ENCODE data around the gene G2E3.

The G2E3 gene

DNA sequence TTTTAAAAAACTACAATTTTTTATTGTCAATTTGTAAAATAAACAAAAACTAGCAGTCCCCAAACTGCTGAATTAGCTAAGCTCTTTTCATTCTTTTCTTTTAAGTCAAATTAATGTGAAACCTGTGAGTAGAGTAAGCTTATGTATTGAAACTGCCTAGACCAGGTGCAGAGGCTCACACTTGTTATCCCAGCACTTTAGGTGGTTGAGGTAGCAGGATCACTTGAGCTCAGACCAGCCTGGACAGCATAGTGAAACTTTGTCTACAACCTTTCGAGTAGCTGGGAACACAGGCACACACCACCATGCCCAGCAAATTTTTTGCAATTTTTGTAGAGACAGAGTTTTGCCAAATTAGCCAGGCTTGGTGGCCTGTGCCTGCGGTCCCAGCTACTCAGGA, 89.5 kb downstream of the G2E3 start:
- in situ Hi-C loops (cut with MboI; ENCODE audit: low sequenced_read_pairs): no loop called here

DNA sequence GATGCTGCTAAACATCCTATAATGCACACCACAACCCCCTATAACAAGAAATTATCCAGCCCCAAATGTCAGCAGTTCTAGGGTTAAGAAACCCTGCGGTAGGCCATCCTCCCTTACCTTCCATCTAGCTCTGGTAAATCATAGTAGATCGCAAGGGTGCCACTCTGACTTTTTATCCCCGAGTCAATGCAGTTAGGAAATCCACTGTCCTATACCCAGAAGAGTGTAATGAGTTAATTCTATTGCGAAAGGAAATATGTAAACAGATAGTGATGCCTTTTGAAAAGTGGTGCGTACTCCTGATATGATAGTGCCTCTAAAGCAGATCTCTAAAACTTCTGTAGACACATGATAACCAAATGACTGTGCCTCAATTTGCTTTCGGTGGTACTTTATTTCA, 93.0 kb downstream of the G2E3 start:
- in situ Hi-C loops (cut with MboI; ENCODE audit: low sequenced_read_pairs): loop anchor here (25.0 kb wide), 1 partner anchor 710 kb away; no protein-coding TSS in a partner anchor

DNA sequence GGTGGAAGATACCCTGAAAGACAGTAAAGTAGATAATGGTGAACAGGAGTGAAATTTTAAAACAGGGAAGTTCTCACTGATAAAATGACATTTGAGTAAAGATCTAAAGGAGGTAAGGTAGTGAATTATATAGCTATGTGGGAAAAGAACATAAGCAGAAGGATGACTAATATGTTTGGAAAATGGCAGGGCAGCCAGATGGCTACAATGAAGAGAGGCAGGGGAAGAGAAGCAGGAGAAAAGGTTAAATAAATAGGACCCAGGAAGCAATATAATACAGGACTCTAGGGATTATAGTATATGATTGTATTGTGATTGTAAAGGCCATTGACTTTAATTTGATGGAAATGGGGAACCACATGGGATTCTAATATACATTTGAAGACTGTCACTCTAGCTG, 96.2 kb downstream of the G2E3 start:
- in situ Hi-C loops (cut with MboI; ENCODE audit: low sequenced_read_pairs): loop anchor here (25.0 kb wide), 1 partner anchor 707 kb away; no protein-coding TSS in a partner anchor

DNA sequence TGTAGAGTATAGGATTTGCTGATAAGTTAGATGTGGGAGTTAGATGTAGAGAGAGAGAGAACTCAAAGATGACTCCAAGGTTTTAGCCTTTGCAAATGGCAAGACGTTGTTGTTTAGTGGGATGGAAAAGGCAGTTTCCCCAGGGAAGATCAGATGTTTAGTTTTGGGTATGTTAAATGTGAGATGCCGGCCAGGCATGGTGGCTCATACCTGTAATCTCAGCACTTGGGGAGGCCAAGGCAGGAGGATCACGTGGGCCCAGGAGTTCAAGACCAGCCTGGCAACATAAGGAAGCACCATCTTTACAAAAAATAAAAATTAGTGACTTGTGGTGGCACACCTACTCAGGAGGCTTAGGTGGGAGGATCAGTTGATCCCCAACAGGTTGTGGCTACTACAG, 96.7 kb downstream of the G2E3 start:
- in situ Hi-C loops (cut with MboI; ENCODE audit: low sequenced_read_pairs): loop anchor here (25.0 kb wide), 1 partner anchor 707 kb away; no protein-coding TSS in a partner anchor

DNA sequence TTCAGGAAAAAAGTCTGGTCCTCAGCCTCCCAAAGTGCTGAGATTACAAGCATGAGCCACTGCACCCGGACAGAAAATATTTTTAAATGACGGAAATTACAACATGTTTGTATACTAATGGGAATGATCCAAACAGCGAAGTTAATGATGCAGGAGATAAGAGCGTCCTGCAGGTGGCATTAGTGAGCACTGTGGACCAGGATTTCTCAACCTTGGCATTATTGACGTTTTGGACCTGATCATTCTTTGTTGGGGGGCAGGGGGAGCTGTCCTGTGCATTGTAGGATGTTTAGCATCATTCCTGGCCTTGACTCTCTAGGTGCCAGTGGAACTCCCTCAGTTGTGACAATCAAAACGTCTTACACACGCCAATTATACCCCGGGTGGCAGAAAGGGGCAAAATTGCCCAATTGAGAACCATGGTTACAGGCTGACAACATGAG, 97.3 kb downstream of the G2E3 start:
- in situ Hi-C loops (cut with MboI; ENCODE audit: low sequenced_read_pairs): loop anchor here (25.0 kb wide), 1 partner anchor 706 kb away; no protein-coding TSS in a partner anchor

DNA sequence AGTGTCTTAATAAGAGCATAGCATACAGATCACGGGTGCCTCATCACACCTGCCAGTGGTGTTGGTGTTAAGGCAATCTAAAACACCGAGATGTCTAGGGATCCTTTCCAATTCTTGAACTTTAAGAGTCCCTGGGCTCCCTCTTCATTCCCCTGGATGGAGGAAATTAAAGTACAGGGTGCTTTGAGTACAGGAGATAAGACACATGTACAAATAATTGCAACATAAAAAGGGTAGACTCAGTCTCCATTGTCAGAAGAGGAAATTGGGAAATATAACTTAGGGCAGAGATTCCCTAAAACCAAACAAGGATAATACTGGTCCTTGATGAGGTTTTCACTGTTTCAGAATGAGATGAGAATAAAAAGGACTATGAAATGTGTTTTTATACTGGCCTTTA, 98.1 kb downstream of the G2E3 start:
- in situ Hi-C loops (cut with MboI; ENCODE audit: low sequenced_read_pairs): loop anchor here (25.0 kb wide), 1 partner anchor 705 kb away; no protein-coding TSS in a partner anchor

DNA sequence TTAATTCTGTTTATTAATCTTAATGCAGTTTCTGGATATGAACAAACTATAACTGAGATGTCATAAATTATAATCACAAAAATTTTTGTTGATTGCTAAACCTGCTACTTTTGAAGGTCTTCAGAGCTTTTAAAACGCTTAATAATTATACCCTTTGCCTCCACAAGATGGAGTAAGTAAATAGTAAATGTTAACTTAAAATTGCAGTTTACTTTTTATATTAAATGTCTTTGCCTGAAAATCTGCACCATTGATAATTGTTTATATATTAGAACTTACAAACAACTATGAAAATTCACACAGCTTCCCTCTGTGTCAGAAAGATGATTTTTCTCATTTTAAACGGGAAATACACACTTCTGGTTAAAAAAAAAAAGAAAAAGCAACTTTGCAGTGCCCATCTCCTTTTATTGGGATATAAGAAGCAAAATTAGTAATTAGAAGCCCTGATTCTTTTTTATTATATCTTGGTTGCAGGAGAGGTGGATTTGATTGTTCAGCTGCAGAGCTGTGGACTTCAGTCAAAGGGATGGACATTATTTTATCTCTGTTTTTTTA, 98.7 kb downstream of the G2E3 start:
- in situ Hi-C loops (cut with MboI; ENCODE audit: low sequenced_read_pairs): loop anchor here (25.0 kb wide), 1 partner anchor 705 kb away; no protein-coding TSS in a partner anchor

DNA sequence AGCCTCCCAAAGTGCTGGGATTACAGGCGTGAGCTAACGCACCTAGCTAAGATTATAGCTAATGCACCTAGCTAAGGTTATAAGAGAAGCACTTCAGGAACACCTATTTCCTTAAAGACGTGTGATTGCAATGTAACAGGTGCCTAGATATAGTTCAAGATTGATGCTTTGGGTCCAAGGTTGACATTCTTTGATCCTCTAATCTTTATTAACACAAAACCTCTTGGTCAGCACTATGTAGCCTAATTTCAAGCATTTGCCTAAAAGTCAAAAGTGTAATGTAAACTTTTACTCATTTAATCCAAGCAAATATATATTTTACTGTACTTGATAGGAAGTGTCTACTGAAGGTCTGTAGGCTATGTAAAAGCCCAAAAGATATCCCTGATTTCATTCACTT, 99.7 kb downstream of the G2E3 start:
- in situ Hi-C loops (cut with MboI; ENCODE audit: low sequenced_read_pairs): loop anchor here (25.0 kb wide), 1 partner anchor 704 kb away; no protein-coding TSS in a partner anchor

DNA sequence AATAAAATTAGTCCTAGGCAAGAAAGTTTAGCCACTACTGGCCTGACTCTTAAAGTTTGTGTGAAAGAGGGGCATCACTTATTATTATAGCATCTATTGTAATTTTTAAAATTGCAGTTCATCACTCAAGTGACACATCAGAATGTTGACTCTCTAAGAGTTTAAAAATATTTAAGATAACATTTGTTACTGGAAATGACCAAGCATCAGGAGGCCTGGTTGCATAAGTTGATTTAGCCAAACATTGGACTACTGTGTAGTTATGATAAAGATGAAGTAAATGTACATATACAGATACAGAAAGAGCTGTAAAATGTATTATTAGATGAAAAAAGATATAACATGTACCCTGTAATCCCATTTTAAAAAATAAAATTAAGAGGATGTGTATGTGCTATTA, 110.6 kb downstream of the G2E3 start:
- in situ Hi-C loops (cut with MboI; ENCODE audit: low sequenced_read_pairs): loop anchor here (25.0 kb wide), 1 partner anchor 693 kb away; no protein-coding TSS in a partner anchor
